Fibroblast of pulmonary artery (primary cell): ENCODE data around the gene PAFAH1B2.
A peak's percentile ranks its signal among the peaks of the same experiment; 100 is the strongest.

Source experiments
- DNase-seq: peaks from one replicate; pipeline ENCODE4 v3.0.0-alpha.2; 2010; ENCODE audit warnings: low read depth
- H3K4me3 ChIP-seq: replicated peaks from 2 replicates; pipeline ENCODE4 v1.5.1; 2011; ENCODE audit warnings: low read depth, mild to moderate bottlenecking, control low read depth, low read length, moderate library complexity
- CTCF ChIP-seq: IDR thresholded peaks from 2 replicates; pipeline ENCODE4 v1.5.1; 2011; ENCODE audit warnings: mild to moderate bottlenecking, control low read depth, low read length, inconsistent platforms; ENCODE audit errors: missing control alignments

The PAFAH1B2 gene

GRCh38 chr11:117199916-117200812, 56.1 kb downstream of the PAFAH1B2 start:
- peak overlapping the region; percentile 67 for H3K4me3 ChIP-seq
- TF ChIP-seq CTCF, result no peak
- no peak for DNase-seq

- no peak for TF ChIP-seq CTCF
- peak; percentile 36 for DNase-seq
- H3K4me3 ChIP-seq, result peak overlapping the region; percentile 67
Measured at GRCh38 chr11:117200813-117201657, 56.9 kb downstream of the PAFAH1B2 start.

DNA sequence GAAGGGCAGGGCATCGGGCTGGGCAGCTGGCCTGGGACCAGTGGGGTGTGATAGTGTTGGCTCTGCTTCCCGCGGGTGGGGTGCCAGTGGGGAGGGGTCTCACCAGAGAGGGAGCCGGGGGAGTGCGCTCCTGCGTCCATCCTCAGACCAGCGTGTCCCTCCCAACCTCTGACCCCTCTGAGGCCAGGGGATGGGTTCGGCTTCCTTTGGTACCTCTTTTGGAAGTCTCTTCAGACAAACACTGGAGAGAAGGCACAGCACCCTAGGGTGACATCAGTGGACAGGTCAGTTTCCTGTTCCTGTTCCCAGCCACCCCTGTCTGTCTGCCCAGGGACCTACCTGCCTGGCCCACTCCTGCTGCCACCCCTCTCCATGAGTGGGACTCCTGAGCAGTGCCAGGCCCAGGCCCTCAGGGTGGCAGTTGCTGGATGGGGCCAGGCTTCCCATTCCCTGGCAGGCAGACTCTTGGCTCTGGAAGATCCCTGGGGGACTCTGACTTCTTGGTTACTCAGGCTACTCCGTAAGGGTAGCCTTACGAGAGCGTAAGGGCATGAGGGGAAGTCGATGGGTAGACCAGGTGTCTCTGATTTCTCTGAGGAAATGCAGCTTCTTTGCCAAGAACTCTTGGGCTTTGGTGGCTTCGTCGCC, 57.7 kb downstream of the PAFAH1B2 start:
- peak; percentile 14 for DNase-seq
- peak overlapping the region; percentile 67 for H3K4me3 ChIP-seq
- no peak for TF ChIP-seq CTCF

- TF ChIP-seq CTCF, result no peak
- H3K4me3 ChIP-seq, result peak overlapping the region; percentile 67
Measured at GRCh38 chr11:117202386-117203068, 58.4 kb downstream of the PAFAH1B2 start.

DNA sequence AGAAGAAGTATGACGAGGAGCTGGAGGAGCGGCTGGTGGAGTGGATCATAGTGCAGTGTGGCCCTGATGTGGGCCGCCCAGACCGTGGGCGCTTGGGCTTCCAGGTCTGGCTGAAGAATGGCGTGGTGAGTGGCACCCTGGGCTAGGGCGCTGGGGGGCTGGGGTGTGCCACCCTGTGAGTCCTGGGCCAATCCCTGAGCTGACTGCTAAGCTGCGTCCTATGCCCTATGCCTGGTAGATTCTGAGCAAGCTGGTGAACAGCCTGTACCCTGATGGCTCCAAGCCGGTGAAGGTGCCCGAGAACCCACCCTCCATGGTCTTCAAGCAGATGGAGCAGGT, 59.0 kb downstream of the PAFAH1B2 start:
- H3K4me3 ChIP-seq, result no peak overlapping the region
- no peak for TF ChIP-seq CTCF
- no peak for DNase-seq

More at GRCh38 chr11:117202386-117203068, 58.4 kb downstream of the PAFAH1B2 start:
- DNase-seq, result no peak
